SK-N-SH treated with all-trans-retinoic acid at 6 μM for 48 hours (cell line): Measurements from ENCODE around the gene ELOVL2.

Experiments used
- ATAC-seq: fragments of 200-7000 bp; cut with Tn5 transposase; 3 replicates; pipeline ENCODE4 v1.9.1; 2020; ENCODE audit warnings: mild to moderate bottlenecking, moderate library complexity
- ARNTL ChIP-seq: fragments of 450-650 bp; formaldehyde crosslinking; IDR thresholded peaks from 2 replicates; pipeline ENCODE4 v1.5.0; 2020; ENCODE audit warnings: low read depth, mild to moderate bottlenecking, moderate library complexity, borderline replicate concordance
- BACH2 ChIP-seq: fragments of 250-450 bp; sonication (Bioruptor Pico); IDR thresholded peaks from 2 replicates; pipeline ENCODE4 v1.9.0; 2021; ENCODE audit warnings: mild to moderate bottlenecking, borderline replicate concordance
- CSDC2 ChIP-seq: fragments of 250-450 bp; sonication (Bioruptor Pico); IDR thresholded peaks from 2 replicates; pipeline ENCODE4 v1.5.0; 2020; ENCODE audit warnings: mild to moderate bottlenecking, moderate library complexity
- ESRRG ChIP-seq: fragments of 250-450 bp; sonication (Bioruptor Pico); IDR thresholded peaks from 2 replicates; pipeline ENCODE4 v1.6.1; 2021; ENCODE audit warnings: mild to moderate bottlenecking
- GLIS3 ChIP-seq: fragments of 250-450 bp; sonication (Bioruptor Pico); IDR thresholded peaks from 2 replicates; pipeline ENCODE4 v1.5.0; 2020; ENCODE audit warnings: mild to moderate bottlenecking, moderate library complexity
- PPARA ChIP-seq: fragments of 250-450 bp; sonication (Bioruptor Pico); IDR thresholded peaks from 2 replicates; pipeline ENCODE4 v1.5.0; 2020; ENCODE audit warnings: mild to moderate bottlenecking, borderline replicate concordance
- RARB ChIP-seq: fragments of 250-450 bp; sonication (Bioruptor Pico); IDR thresholded peaks from 2 replicates; pipeline ENCODE4 v1.8.0; 2021; ENCODE audit warnings: mild to moderate bottlenecking, moderate library complexity
- SNAI2 ChIP-seq: fragments of 250-450 bp; sonication (Bioruptor Pico); IDR thresholded peaks from 2 replicates; pipeline ENCODE4 v1.5.0; 2020; ENCODE audit warnings: mild to moderate bottlenecking, moderate library complexity
- TCF4 ChIP-seq: fragments of 250-450 bp; sonication (Bioruptor Pico); IDR thresholded peaks from 2 replicates; pipeline ENCODE4 v1.8.0; 2021; ENCODE audit warnings: mild to moderate bottlenecking, moderate library complexity, borderline replicate concordance
- TOX ChIP-seq: fragments of 250-450 bp; sonication (Bioruptor Pico); IDR thresholded peaks from 2 replicates; pipeline ENCODE4 v1.8.0; 2021; ENCODE audit warnings: mild to moderate bottlenecking, moderate library complexity, borderline replicate concordance
- ZFP3 ChIP-seq: fragments of 250-450 bp; sonication (Bioruptor Pico); IDR thresholded peaks from 2 replicates; pipeline ENCODE4 v1.5.0; 2020; ENCODE audit warnings: mild to moderate bottlenecking, moderate library complexity
- ZFP30 ChIP-seq: fragments of 450-650 bp; formaldehyde crosslinking; IDR thresholded peaks from 2 replicates; pipeline ENCODE4 v1.5.0; 2022; ENCODE audit warnings: mild to moderate bottlenecking, moderate library complexity
- ZNF565 ChIP-seq: fragments of 450-650 bp; formaldehyde crosslinking; conservative IDR thresholded peaks from 2 replicates; pipeline ENCODE4 v1.5.0; 2020; ENCODE audit warnings: low read depth, mild to moderate bottlenecking, moderate library complexity
- ZNF8 ChIP-seq: fragments of 450-650 bp; formaldehyde crosslinking; IDR thresholded peaks from 2 replicates; pipeline ENCODE4 v1.5.0; 2020; ENCODE audit warnings: mild to moderate bottlenecking, moderate library complexity
- TF ChIP-seq, protein P1 (sequence below): fragments of 250-450 bp; sonication (Bioruptor Pico); IDR thresholded peaks from 2 replicates; pipeline ENCODE4 v1.8.0; 2021; ENCODE audit warnings: low read depth, mild to moderate bottlenecking, moderate library complexity, borderline replicate concordance
- TF ChIP-seq, protein P2 (sequence below): fragments of 250-450 bp; sonication (Bioruptor Pico); IDR thresholded peaks from 2 replicates; pipeline ENCODE4 v1.8.0; 2020; ENCODE audit warnings: mild to moderate bottlenecking, moderate library complexity, borderline replicate concordance
- TF ChIP-seq, protein P3 (sequence below): fragments of 250-450 bp; sonication (Bioruptor Pico); IDR thresholded peaks from 2 replicates; pipeline ENCODE4 v1.5.0; 2020; ENCODE audit warnings: mild to moderate bottlenecking, moderate library complexity
- TF ChIP-seq, protein P4 (sequence below): fragments of 250-450 bp; sonication (Bioruptor Pico); IDR thresholded peaks from 2 replicates; pipeline ENCODE4 v1.5.1; 2020; ENCODE audit warnings: low read depth, mild to moderate bottlenecking, moderate library complexity
- TF ChIP-seq, protein P5 (sequence below): fragments of 250-450 bp; sonication (Bioruptor Pico); IDR thresholded peaks from 2 replicates; pipeline ENCODE4 v1.5.1; 2021; ENCODE audit warnings: mild to moderate bottlenecking, moderate library complexity

ELOVL2 gene

DNA sequence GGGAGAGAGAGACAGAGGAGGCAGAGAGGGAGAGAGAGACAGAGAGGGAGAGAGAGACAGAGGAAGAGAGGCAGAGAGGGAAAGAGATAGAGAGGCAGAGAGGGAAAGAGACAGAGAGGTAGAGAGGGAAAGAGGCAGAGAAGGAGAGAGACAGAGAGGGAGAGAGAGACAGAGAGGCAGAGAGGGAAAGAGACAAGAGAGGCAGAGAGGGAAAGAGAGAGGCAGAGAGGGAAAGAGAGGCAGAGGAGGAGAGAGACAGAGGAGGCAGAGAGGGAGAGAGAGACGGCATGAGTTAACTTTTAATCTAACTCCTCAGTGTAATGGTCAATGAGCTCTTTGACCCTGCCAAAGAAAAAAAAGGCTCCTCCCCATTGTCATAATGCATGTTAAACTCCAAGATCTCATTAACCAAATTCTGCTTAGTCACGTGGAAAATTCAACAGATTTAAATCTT is 7.1 kb downstream of the ELOVL2 start:
- ATAC-seq = no peak
- no peak for TF ChIP-seq RARB
- no peak for TF ChIP-seq ARNTL (CRISPR knock-in tag)
- TF ChIP-seq CSDC2 (CRISPR knock-in tag) = no peak
- TF ChIP-seq ZNF8 (CRISPR knock-in tag) = no peak

DNA sequence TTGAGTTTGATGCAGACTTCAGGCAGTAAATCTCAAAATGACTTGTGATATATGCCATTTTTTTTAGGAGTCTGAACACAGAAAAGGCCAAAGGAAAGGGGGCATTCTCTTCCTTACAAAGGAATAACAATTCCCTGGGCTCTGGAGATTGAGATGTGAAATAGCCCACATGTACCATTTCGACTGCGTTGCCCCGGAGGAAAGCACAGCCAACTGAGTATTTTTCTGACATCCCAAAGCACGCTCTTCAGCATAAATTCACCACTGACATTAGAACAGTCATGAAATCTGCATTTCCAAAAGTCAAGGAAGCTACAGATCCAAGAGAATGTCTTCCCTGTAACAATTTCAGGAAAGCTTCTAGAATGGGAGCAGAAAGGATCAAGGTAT is 7.8 kb downstream of the ELOVL2 start:
- no peak for ATAC-seq

DNA sequence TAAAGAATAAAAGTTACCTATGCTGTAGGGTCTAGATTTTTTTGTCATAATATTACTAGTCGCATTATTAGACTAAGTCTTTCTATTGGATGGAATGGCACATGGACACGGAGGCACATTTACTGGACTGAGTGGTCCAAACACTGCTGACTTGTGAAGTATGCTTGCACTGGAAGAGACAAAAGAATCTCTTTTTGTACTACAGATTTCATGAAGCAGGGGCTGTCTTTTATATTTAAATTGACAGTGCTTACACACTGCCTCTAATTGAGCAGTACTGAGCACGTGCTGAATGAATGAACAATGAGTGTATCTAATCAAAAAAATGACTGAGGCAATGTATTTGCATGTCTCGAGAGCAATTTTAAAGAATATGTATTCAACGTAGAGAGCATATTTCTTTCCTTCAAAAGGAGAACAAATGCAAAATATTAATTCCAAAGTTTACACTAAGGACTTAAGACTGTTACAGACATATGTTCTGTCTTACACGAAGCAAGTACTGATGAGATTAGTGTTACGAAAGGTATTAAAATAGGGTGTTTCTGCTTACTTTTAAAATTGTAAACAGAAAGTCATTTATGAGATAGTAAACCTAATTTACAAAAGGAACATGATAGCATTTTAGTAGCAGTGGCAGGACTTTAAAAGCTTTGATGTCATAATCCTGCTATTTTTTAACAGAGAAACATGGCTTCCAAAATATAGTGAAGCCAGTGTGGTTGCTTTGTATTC is 8.3 kb downstream of the ELOVL2 start:
- no peak for TF ChIP-seq ZNF8 (CRISPR knock-in tag)
- no peak for TF ChIP-seq BACH2
- no peak for TF ChIP-seq PPARA (CRISPR knock-in tag)
- TF ChIP-seq, protein P1, sequence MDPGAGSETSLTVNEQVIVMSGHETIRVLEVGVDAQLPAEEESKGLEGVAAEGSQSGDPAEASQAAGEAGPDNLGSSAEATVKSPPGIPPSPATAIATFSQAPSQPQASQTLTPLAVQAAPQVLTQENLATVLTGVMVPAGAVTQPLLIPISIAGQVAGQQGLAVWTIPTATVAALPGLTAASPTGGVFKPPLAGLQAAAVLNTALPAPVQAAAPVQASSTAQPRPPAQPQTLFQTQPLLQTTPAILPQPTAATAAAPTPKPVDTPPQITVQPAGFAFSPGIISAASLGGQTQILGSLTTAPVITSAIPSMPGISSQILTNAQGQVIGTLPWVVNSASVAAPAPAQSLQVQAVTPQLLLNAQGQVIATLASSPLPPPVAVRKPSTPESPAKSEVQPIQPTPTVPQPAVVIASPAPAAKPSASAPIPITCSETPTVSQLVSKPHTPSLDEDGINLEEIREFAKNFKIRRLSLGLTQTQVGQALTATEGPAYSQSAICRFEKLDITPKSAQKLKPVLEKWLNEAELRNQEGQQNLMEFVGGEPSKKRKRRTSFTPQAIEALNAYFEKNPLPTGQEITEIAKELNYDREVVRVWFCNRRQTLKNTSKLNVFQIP = no peak
- no peak for TF ChIP-seq ESRRG
- TF ChIP-seq ZNF565 (CRISPR knock-in tag) = no peak
- no peak for ATAC-seq

More for the DNA sequence above, 7.8 kb downstream of the ELOVL2 start:
- no peak for TF ChIP-seq ZFP30 (CRISPR knock-in tag)
- TF ChIP-seq, protein P2, sequence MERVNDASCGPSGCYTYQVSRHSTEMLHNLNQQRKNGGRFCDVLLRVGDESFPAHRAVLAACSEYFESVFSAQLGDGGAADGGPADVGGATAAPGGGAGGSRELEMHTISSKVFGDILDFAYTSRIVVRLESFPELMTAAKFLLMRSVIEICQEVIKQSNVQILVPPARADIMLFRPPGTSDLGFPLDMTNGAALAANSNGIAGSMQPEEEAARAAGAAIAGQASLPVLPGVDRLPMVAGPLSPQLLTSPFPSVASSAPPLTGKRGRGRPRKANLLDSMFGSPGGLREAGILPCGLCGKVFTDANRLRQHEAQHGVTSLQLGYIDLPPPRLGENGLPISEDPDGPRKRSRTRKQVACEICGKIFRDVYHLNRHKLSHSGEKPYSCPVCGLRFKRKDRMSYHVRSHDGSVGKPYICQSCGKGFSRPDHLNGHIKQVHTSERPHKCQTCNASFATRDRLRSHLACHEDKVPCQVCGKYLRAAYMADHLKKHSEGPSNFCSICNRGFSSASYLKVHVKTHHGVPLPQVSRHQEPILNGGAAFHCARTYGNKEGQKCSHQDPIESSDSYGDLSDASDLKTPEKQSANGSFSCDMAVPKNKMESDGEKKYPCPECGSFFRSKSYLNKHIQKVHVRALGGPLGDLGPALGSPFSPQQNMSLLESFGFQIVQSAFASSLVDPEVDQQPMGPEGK (CRISPR knock-in tag) = no peak
- no peak for TF ChIP-seq ZFP3 (CRISPR knock-in tag)

DNA sequence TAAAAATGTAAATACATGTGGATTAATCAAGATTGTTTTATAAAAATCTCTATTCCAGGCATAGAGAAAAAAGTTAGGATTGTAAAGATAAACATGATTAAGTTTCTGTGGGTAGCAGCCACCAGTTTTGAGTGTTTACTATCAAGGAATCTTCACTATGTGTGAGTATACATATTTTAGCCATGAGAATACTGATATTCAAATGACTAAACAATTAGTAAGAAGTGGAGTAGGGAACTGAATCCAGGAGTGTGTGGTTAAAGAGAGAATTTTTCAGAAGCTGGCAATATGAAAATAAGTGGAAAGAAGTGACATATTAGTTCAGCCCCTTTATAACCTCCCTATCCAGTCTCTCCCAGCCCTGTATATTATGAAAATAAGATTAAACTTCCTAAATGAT is 10.3 kb downstream of the ELOVL2 start:
- TF ChIP-seq GLIS3 (no peak), TOX (CRISPR knock-in tag) (no peak), ZFP3 (CRISPR knock-in tag) (no peak), BACH2 (no peak), ZNF8 (CRISPR knock-in tag) (no peak), ESRRG (no peak), RARB (no peak), ARNTL (CRISPR knock-in tag) (no peak), TCF4 (CRISPR knock-in tag) (no peak), SNAI2 (no peak), PPARA (CRISPR knock-in tag) (no peak), ZFP30 (CRISPR knock-in tag) (no peak), ZNF565 (CRISPR knock-in tag) (no peak)
- TF ChIP-seq, protein P2 (CRISPR knock-in tag) = no peak
- TF ChIP-seq, protein P3, sequence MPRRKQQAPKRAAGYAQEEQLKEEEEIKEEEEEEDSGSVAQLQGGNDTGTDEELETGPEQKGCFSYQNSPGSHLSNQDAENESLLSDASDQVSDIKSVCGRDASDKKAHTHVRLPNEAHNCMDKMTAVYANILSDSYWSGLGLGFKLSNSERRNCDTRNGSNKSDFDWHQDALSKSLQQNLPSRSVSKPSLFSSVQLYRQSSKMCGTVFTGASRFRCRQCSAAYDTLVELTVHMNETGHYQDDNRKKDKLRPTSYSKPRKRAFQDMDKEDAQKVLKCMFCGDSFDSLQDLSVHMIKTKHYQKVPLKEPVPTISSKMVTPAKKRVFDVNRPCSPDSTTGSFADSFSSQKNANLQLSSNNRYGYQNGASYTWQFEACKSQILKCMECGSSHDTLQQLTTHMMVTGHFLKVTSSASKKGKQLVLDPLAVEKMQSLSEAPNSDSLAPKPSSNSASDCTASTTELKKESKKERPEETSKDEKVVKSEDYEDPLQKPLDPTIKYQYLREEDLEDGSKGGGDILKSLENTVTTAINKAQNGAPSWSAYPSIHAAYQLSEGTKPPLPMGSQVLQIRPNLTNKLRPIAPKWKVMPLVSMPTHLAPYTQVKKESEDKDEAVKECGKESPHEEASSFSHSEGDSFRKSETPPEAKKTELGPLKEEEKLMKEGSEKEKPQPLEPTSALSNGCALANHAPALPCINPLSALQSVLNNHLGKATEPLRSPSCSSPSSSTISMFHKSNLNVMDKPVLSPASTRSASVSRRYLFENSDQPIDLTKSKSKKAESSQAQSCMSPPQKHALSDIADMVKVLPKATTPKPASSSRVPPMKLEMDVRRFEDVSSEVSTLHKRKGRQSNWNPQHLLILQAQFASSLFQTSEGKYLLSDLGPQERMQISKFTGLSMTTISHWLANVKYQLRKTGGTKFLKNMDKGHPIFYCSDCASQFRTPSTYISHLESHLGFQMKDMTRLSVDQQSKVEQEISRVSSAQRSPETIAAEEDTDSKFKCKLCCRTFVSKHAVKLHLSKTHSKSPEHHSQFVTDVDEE (CRISPR knock-in tag) = no peak
- TF ChIP-seq, protein P4, sequence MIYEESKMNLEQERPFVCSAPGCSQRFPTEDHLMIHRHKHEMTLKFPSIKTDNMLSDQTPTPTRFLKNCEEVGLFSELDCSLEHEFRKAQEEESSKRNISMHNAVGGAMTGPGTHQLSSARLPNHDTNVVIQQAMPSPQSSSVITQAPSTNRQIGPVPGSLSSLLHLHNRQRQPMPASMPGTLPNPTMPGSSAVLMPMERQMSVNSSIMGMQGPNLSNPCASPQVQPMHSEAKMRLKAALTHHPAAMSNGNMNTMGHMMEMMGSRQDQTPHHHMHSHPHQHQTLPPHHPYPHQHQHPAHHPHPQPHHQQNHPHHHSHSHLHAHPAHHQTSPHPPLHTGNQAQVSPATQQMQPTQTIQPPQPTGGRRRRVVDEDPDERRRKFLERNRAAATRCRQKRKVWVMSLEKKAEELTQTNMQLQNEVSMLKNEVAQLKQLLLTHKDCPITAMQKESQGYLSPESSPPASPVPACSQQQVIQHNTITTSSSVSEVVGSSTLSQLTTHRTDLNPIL = no peak
- TF ChIP-seq, protein P5, sequence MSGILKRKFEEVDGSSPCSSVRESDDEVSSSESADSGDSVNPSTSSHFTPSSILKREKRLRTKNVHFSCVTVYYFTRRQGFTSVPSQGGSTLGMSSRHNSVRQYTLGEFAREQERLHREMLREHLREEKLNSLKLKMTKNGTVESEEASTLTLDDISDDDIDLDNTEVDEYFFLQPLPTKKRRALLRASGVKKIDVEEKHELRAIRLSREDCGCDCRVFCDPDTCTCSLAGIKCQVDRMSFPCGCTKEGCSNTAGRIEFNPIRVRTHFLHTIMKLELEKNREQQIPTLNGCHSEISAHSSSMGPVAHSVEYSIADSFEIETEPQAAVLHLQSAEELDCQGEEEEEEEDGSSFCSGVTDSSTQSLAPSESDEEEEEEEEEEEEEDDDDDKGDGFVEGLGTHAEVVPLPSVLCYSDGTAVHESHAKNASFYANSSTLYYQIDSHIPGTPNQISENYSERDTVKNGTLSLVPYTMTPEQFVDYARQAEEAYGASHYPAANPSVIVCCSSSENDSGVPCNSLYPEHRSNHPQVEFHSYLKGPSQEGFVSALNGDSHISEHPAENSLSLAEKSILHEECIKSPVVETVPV (CRISPR knock-in tag) = no peak
- TF ChIP-seq, protein P1 = no peak
- ATAC-seq = peak; percentile 78; the same call in 2 of the 3 replicates
